GM10847 (cell line): ENCODE data around the gene HAUS8.

Experiments used
- POLR2A ChIP-seq: IDR thresholded peaks from 2 replicates; pipeline ENCODE4 v1.6.1; 2011; ENCODE audit not compliant: insufficient read length; ENCODE audit errors: extremely low read depth

HAUS8 gene

DNA sequence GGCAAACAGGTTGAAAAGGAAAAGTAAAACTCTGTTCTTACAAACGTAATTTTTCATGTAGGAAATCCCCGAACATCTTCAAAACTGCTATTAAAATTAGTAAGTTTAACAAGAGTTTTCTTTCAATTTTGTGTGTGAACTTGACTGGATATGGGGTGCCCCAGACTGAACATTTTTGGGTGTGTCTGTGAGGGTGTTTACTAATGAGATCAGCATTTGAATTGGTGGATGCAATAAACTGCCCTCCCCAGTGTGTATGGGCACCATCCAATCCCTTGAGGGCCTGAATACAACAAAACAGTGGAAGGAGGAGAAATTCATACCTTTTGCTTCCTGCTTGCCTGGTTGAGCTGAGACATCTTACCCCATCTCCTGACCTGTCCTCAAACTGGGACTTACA is 11.8 kb downstream of the HAUS8 start:
- no peak for TF ChIP-seq POLR2A

DNA sequence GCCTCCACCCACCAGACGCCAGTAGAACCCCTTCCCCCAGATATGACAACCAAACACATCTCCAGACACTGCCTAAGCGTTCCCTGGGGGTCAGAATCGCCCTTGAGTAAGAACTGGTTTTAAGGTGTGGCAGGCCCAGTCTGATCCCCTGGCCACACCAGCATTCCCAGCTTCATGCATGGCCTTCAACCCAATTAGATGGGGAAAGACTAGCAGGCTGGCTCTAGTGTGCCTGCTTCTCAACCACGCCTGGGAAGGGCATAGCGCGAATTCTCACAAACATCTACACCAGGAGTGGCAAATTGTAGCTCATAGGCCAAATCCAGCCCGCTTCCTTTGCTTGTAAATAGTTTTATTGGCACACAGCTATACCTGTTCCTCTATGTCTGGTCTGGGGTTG is 13.6 kb downstream of the HAUS8 start:
- TF ChIP-seq POLR2A, result no peak

DNA sequence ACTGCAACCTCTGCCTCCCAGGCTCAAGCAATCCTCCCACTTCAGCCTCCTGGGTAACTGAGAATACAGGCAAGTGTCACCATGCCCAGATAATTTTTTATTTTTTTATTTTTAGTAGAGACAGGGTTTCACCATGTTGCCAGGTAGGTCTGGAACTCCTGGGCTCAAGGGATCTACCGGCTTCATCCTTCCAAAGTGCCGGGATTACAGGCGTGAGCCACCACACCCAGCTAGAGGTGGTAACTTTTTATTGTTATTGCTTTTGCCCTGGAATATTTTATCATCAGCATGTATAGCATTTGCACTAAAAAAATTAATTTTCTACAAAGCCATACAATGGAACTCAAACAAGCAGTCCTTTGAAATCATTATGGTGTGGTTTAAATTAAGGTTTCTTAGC is 14.0 kb downstream of the HAUS8 start:
- TF ChIP-seq POLR2A, result no peak

DNA sequence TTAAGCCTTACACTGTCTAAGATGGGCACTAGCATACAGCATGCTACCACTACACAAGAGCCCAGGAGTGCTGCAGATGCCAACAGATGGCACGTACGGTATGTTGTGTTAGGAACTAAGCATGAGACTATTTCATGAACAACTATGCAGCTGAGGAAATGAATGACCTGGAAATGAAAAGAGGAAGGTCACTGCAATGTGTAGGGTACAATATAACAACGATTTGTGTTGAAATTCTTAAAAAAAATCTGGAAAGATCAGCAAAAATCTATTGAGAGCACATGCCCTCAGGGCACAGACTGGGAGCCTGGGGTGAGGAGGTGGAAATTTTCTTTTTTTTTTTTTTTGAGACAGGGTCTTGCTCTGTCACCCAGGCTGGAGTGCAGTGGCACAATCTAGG is 14.4 kb downstream of the HAUS8 start:
- TF ChIP-seq POLR2A, result no peak

DNA sequence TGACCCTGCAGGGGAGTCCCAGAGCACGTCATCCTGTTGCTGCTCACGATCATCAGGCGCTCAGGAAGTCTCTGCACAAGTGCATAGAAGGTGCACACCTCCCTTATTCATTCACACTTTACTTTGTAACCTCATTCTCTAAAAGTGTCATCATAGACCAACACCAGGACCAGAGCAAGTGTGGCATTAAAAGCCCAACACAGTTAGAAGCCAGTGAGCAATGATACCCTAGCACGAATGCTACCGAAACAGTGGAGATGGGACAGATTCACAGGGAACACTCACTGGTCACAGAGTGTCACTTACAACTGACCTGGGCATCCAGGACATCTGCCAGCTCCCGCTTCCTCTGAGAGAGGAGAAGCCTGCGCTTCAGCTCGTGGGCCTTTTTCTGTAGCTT is 17.0 kb downstream of the HAUS8 start:
- no peak for TF ChIP-seq POLR2A

DNA sequence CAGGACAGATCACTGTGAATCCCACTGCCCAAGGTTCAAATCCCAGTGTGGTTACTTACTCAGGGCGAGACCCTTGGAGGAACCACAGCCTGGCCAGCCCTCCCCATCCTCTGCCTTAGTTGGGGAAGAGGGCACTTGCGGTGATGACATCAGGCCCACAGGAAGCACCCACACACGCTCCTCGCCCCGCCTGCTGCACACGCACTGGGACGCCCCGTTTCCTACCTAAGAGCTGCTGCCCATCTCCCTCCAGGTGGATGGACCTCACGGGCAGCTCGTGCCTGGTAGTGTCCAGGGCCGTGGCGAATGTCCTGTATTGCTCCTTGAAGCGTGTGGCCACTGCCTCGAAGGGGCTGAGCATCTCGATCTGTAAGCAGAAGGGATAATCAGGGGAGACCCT is 19.6 kb downstream of the HAUS8 start:
- no peak for TF ChIP-seq POLR2A

DNA sequence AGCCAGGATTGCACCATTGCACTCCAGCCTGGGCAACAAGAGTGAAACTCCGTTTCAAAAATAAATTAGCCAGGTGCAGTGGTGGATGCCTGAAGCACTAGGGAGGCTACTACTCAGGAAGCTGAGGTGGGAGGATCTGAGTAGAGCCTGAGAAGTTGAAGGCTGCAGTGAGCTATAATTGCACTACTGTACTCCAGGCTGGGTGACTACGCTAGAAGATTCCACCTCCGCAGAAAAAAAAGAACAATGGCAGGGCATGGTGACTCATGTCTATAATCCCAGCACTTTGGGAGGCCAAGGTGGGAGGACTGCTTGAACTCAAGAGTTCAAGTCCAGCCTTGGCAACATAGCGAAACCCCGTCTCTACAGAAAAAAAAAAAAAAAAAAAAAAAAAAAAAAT is 20.5 kb downstream of the HAUS8 start:
- no peak for TF ChIP-seq POLR2A

DNA sequence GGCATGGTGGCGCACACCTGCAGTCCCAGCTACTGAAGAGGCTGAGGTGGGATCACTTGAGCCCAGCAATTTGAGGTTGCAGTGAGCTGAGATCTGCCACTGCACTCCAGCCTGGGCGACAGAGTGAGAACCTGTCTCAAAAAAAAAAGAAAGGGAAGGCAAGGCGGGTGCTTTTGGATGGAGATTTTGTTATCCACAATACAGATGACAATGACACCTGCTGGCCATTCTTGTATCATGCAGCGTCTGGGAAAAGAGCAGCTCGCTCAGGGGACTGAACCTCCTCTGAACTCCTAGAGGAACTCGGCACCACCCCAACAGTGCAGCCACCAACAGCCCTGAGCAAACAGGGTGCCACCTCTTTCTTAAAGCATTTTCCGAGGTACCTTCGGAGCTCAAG is 22.8 kb downstream of the HAUS8 start:
- TF ChIP-seq POLR2A, result no peak

DNA sequence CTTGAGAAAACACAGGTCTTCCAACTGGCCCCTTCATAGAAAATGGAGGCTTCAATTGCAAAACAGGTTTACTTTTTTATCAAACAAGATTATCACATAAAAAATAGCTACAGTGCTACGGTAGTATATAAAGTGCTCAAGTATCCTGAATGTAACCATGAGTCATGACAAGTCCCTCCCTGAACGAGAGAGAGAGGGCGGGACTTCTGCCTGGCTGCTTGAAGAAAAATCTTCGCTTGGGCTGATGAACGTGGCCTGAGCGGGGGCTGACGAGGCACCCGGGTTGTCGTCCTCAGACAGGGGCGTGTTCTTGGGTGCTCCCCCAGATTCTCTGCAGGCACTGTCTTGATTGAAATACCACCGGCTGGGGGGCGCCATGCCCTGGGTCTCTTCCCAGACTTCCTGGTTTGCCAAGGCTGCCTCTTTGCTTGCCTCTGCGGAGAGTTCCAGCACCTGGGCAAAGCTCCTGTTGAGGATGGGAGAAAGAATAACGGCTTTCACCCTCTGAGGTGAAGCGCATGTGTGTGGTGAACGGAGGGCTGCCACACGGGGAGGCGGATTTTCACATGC is 25.5 kb downstream of the HAUS8 start:
- TF ChIP-seq POLR2A, result no peak

DNA sequence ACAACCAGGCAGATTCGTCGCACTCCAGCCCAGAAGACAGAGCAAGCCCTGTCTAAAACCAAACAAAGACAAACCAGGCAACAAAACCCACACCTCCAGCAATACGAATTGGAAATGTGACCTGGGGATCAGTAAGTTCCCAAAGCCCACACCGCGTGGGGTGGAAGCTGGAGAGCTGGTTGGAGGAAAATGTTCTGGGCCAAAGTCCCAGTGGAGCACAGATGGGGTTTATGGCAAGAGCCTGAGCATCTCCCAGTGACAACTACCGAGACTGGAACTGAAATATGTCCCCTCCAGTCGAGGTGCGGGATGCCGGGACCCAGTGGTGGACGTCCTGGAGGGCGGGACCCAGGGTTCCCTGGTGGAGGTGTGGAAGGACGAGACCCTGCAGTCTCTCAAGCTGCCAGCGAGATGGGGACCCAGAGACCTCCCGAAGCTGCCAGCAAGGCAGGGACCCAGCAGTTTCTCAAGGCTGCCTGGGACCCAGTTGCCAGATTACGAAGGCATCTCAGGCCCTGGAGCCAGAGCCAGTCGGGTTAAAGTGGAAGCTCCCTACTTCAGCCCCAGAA is 26.3 kb downstream of the HAUS8 start:
- TF ChIP-seq POLR2A, result no peak

DNA sequence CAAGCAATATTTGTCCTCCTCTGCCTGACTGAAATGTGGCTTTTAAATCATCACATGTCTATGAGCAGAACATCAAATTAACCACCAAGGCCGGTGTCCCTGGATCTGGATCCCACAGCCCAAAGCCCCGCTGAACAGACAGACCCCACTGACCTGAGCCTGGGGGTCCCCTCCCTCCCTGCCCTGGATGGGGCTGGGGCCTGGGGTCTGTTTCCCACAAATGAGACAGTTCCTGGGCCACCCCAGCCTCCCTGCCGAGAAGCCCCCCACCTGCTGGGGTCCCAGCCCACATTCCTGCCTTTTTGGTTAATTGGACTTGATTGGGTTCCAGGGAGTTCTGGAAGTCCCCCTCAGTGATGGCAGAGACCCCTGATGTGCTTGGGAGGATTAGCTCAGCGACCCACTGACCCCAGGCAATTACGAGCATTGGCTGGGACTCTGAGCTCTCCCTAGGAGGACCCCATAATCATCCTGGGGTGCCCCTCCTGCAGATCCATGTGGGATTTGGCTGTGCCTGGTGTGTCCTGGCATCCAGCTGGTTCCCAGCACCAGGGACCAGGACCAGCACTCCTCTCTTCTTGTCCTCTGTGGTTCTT is 29.2 kb downstream of the HAUS8 start:
- no peak for TF ChIP-seq POLR2A

DNA sequence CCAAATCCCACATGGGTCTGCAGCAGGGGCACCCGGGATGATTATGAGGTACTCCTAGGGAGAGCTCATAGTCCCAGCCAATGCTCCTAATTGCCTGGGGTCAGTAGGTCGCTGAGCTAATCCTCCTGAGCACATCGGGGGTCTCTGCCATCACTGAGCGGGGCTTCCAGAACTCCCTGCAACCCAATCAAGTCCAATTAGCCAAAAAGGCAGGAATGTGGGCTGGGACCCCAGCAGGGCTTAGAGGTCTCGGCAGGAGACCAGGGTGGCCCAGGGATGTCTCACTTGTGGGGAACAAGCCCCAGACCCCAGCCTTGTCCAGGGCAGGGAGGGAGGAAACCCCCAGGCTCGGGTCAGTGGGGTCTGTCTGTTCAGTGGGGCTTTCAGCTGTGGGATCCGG is 31.5 kb downstream of the HAUS8 start:
- TF ChIP-seq POLR2A, result no peak

DNA sequence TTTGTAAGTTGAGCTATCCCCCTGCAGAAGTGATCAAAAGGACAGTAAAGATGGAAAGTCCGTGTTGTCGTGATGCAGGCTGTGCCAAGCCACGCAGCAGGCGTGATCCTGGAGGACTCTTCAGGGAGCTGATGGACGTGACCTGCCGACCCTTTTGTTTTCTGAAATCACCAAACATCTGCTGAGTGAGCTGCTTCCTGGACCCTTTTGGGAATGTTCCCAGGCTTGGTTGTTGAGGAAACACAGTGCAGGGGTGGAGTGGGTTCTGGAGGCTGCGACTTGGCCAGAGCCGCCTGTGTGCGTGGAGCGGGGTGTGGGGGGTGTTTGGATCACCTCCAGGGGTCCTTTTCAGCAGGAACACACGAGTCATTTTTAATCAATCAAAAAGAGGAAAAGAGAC is 33.3 kb downstream of the HAUS8 start:
- no peak for TF ChIP-seq POLR2A

DNA sequence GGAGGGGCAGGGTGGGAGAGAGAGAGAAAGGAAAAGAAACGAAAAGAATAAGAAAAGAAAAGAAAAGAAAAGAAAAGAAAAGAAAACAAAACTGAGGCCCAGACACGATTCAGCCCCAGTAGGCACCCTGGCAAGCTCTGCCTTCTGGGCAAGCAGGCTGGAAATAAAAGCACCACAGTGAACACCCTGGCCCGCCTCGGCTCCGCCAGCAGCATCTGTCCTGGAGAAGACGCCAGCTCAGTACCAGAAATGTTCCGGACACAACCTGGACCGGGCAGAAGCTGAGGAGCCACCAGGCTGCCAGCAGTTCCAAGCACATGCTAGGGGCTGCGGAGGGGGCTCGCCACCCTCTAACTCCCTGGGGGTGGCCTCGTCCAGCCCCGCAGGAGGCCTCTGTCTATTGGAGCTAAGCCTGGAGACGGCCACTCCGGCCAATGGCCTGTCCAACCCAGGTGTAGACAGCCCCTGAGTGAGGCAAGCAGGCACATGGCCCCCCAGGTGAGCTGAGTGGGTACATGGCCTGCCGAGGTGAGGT is 37.2 kb downstream of the HAUS8 start:
- TF ChIP-seq POLR2A, result no peak

DNA sequence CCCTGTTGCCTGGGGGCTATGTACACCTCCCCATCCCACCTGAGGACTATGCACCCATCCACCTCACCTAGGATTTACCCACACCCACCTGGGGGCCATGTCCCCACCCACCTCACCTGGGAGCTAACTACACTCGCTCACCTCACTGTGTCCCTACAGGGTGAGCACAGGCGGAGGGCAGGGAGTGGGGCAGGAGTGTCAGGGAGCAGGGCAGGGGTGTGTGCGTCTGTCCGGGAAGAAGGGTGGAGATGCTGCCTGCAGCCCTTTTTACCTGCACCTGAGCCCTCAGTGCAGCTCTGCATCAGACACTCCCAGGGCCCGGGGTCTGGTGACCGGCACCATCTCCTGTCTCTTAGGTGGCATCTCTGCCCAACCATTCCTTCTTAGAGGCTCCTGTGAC is 38.1 kb downstream of the HAUS8 start:
- no peak for TF ChIP-seq POLR2A

DNA sequence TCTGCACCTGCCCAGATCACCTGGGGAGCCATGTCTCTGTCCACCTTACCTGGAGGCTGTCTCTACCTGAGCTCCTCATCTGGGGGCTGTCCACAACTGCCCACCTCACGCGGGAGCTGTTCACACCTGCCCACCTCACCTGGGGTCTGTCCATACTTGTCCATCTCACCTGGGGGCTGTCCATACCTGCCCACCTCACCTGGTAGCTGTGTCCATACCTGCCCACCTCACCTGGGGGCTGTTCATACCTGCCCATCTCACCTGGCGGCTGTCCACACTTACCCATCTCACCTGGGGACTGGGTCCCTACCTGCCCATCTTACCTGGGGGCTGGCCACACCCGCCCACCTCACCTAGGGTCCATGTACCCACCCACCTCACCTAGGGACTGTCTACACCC is 38.6 kb downstream of the HAUS8 start:
- TF ChIP-seq POLR2A, result no peak
